ENCODE measurements around the gene AKT1S1.

- no peak for TF ChIP-seq CTCF (conservative IDR thresholded peaks at IDR 0.05; ENCODE audit: low read depth, low read length)
- no peak for TF ChIP-seq EZH2 (IDR thresholded peaks at IDR 0.05; ENCODE audit: low read length, unreplicated experiment)
These were observed 5.9 kb upstream of the AKT1S1 start for GRCh38 chr19:49883094-49883493.

All from PC-3 (cell line).